Measurements from ENCODE around the gene ZNF850.

DNA sequence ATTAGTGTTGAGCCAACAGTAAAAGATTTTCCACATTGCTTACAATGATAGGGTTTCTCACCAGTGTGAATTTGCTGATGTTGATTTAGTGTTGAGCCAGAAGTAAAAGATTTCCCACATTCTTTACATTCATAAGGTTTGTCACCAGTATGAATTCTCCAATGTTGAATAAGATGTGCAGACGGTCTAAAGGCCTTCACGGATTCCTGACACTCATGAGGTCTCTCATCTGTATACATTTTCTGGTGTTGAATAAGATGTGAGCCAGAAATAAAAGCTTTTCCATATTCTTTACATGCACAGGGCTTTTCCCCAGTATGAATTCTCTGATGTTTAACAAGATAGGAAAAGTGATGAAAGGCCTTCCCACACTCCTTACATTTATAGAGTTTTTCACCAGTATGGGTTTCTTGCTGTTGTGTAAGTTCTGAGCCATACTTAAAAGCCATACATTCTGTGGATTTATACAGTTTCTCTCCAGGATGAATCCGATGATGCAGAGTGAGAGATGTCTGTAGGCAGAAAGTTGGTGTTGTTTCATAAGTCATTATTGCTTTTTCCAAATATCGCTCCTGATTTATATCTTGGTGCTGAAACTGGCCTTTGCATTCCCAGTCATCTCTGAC lies 22.4 kb downstream of the ZNF850 start:
- TF ChIP-seq, protein P1, sequence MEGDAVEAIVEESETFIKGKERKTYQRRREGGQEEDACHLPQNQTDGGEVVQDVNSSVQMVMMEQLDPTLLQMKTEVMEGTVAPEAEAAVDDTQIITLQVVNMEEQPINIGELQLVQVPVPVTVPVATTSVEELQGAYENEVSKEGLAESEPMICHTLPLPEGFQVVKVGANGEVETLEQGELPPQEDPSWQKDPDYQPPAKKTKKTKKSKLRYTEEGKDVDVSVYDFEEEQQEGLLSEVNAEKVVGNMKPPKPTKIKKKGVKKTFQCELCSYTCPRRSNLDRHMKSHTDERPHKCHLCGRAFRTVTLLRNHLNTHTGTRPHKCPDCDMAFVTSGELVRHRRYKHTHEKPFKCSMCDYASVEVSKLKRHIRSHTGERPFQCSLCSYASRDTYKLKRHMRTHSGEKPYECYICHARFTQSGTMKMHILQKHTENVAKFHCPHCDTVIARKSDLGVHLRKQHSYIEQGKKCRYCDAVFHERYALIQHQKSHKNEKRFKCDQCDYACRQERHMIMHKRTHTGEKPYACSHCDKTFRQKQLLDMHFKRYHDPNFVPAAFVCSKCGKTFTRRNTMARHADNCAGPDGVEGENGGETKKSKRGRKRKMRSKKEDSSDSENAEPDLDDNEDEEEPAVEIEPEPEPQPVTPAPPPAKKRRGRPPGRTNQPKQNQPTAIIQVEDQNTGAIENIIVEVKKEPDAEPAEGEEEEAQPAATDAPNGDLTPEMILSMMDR (IDR thresholded peaks at IDR 0.05; ENCODE audit: low read depth, low read length, missing input control) = no peak
- TF ChIP-seq, protein P2, sequence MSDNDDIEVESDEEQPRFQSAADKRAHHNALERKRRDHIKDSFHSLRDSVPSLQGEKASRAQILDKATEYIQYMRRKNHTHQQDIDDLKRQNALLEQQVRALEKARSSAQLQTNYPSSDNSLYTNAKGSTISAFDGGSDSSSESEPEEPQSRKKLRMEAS (IDR thresholded peaks at IDR 0.05) = no peak
- TF ChIP-seq FOXA2 (IDR thresholded peaks at IDR 0.05) (no peak), GABPA (IDR thresholded peaks at IDR 0.05 in 1 of 2, conservative IDR thresholded peaks at IDR 0.05 in 1 of 2) (no peak), RXRA (IDR thresholded peaks at IDR 0.05) (no peak), FOXA1 (IDR thresholded peaks at IDR 0.05) (no peak)
- TF ChIP-seq, protein P3, sequence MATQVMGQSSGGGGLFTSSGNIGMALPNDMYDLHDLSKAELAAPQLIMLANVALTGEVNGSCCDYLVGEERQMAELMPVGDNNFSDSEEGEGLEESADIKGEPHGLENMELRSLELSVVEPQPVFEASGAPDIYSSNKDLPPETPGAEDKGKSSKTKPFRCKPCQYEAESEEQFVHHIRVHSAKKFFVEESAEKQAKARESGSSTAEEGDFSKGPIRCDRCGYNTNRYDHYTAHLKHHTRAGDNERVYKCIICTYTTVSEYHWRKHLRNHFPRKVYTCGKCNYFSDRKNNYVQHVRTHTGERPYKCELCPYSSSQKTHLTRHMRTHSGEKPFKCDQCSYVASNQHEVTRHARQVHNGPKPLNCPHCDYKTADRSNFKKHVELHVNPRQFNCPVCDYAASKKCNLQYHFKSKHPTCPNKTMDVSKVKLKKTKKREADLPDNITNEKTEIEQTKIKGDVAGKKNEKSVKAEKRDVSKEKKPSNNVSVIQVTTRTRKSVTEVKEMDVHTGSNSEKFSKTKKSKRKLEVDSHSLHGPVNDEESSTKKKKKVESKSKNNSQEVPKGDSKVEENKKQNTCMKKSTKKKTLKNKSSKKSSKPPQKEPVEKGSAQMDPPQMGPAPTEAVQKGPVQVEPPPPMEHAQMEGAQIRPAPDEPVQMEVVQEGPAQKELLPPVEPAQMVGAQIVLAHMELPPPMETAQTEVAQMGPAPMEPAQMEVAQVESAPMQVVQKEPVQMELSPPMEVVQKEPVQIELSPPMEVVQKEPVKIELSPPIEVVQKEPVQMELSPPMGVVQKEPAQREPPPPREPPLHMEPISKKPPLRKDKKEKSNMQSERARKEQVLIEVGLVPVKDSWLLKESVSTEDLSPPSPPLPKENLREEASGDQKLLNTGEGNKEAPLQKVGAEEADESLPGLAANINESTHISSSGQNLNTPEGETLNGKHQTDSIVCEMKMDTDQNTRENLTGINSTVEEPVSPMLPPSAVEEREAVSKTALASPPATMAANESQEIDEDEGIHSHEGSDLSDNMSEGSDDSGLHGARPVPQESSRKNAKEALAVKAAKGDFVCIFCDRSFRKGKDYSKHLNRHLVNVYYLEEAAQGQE (IDR thresholded peaks at IDR 0.05) = no peak

Data from liver (tissue), 3 donors.